ENCODE data around the gene PPP2R5C.
A peak's percentile ranks its signal among the peaks of the same experiment; 100 is the strongest.

Gene PPP2R5C

DNA sequence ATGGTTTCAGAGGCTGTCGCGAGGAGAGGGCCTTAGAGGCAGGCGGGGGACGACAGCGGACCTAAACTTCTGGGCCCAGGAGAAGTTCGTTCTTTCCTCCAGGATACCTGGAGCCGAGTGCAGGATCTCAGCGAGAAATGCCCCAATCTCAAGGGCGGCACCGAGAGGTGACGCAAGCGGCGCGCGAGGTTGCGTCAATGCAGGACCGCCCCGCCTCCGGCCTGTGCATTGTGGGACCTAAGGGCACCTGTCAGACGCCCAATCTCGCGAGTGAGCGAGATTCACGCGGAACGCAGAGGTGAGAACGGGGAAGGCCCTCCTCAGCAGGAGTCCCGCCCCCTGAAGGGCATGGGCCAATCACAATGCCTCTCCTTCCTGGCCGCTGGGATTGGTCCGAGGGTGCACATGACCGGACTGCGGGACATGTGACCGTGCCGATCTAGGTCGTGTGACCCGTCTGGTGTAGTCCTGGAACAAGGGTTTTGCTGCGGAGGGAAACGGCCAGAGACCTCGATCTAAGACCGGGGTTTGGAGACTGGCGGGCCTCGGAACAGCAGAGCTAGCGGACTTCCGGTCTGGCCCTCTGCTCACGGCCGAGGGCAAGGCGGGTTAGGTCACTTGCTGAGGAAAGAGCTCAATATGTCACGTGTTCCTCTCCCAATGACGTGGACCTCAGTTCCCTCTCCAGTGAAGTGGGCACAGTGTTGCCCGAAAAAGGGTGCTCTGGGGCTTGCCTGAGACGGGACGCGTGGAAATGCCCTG, 186.6 kb downstream of the PPP2R5C start (continued):
- no peak for TF ChIP-seq ZNF398 (tag by site-specific recombination; IDR thresholded peaks at IDR 0.05)
- TF ChIP-seq, protein P1, sequence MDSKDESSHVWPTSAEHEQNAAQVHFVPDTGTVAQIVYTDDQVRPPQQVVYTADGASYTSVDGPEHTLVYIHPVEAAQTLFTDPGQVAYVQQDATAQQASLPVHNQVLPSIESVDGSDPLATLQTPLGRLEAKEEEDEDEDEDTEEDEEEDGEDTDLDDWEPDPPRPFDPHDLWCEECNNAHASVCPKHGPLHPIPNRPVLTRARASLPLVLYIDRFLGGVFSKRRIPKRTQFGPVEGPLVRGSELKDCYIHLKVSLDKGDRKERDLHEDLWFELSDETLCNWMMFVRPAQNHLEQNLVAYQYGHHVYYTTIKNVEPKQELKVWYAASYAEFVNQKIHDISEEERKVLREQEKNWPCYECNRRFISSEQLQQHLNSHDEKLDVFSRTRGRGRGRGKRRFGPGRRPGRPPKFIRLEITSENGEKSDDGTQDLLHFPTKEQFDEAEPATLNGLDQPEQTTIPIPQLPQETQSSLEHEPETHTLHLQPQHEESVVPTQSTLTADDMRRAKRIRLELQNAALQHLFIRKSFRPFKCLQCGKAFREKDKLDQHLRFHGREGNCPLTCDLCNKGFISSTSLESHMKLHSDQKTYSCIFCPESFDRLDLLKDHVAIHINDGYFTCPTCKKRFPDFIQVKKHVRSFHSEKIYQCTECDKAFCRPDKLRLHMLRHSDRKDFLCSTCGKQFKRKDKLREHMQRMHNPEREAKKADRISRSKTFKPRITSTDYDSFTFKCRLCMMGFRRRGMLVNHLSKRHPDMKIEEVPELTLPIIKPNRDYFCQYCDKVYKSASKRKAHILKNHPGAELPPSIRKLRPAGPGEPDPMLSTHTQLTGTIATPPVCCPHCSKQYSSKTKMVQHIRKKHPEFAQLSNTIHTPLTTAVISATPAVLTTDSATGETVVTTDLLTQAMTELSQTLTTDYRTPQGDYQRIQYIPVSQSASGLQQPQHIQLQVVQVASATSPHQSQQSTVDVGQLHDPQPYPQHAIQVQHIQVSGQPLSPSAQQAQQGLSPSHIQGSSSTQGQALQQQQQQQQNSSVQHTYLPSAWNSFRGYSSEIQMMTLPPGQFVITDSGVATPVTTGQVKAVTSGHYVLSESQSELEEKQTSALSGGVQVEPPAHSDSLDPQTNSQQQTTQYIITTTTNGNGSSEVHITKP (tag by site-specific recombination; IDR thresholded peaks at IDR 0.05), result no peak; the same call in 1 of the 2 replicates
- TF ChIP-seq SALL2 (tag by site-specific recombination; IDR thresholded peaks at IDR 0.05; ENCODE audit: borderline replicate concordance), result no peak
- TF ChIP-seq ZSCAN30 (tag by site-specific recombination; IDR thresholded peaks at IDR 0.05), result peak; percentile 85; the same call in 1 of the 2 replicates
- TF ChIP-seq, protein P2, sequence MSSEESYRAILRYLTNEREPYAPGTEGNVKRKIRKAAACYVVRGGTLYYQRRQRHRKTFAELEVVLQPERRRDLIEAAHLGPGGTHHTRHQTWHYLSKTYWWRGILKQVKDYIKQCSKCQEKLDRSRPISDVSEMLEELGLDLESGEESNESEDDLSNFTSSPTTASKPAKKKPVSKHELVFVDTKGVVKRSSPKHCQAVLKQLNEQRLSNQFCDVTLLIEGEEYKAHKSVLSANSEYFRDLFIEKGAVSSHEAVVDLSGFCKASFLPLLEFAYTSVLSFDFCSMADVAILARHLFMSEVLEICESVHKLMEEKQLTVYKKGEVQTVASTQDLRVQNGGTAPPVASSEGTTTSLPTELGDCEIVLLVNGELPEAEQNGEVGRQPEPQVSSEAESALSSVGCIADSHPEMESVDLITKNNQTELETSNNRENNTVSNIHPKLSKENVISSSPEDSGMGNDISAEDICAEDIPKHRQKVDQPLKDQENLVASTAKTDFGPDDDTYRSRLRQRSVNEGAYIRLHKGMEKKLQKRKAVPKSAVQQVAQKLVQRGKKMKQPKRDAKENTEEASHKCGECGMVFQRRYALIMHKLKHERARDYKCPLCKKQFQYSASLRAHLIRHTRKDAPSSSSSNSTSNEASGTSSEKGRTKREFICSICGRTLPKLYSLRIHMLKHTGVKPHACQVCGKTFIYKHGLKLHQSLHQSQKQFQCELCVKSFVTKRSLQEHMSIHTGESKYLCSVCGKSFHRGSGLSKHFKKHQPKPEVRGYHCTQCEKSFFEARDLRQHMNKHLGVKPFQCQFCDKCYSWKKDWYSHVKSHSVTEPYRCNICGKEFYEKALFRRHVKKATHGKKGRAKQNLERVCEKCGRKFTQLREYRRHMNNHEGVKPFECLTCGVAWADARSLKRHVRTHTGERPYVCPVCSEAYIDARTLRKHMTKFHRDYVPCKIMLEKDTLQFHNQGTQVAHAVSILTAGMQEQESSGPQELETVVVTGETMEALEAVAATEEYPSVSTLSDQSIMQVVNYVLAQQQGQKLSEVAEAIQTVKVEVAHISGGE (tag by site-specific recombination; conservative IDR thresholded peaks at IDR 0.05; ENCODE audit: low read depth), result peak; percentile 59
- no peak for TF ChIP-seq ZNF521 (tag by site-specific recombination; IDR thresholded peaks at IDR 0.05)
- TF ChIP-seq ZNF785 (tag by site-specific recombination; IDR thresholded peaks at IDR 0.05), result no peak
- TF ChIP-seq ZNF514 (tag by site-specific recombination; IDR thresholded peaks at IDR 0.05), result no peak
- TF ChIP-seq ZNF2 (tag by site-specific recombination; IDR thresholded peaks at IDR 0.05), result peak; percentile 92
- TF ChIP-seq SCRT1 (tag by site-specific recombination; IDR thresholded peaks at IDR 0.05; ENCODE audit: borderline replicate concordance), result peak; percentile 99
- no peak for TF ChIP-seq ZNF211 (tag by site-specific recombination; IDR thresholded peaks at IDR 0.05; ENCODE audit: low read depth)
- peak; percentile 82; the same call in 1 of the 2 replicates for TF ChIP-seq HOXD13 (CRISPR knock-in tag; IDR thresholded peaks at IDR 0.05; ENCODE audit: borderline replicate concordance)
- peak; percentile 71 for TF ChIP-seq ZNF660 (tag by site-specific recombination; IDR thresholded peaks at IDR 0.05)
- TF ChIP-seq ZNF146 (tag by site-specific recombination; IDR thresholded peaks at IDR 0.05), result no peak; the same call in 1 of the 2 replicates
- peak; percentile 50; the same call in 1 of the 2 replicates for TF ChIP-seq TRIM28 (IDR thresholded peaks at IDR 0.05; ENCODE audit: borderline replicate concordance, low read length)
- TF ChIP-seq ZXDB (tag by site-specific recombination; IDR thresholded peaks at IDR 0.05), result peak; percentile 93
- TF ChIP-seq, protein P3, sequence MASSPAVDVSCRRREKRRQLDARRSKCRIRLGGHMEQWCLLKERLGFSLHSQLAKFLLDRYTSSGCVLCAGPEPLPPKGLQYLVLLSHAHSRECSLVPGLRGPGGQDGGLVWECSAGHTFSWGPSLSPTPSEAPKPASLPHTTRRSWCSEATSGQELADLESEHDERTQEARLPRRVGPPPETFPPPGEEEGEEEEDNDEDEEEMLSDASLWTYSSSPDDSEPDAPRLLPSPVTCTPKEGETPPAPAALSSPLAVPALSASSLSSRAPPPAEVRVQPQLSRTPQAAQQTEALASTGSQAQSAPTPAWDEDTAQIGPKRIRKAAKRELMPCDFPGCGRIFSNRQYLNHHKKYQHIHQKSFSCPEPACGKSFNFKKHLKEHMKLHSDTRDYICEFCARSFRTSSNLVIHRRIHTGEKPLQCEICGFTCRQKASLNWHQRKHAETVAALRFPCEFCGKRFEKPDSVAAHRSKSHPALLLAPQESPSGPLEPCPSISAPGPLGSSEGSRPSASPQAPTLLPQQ (tag by site-specific recombination; IDR thresholded peaks at IDR 0.05), result peak; percentile 73
- 0 out of 2 replicates have a peak, but pooled peaks have one; percentile 46 for TF ChIP-seq ZBTB48 (tag by site-specific recombination; IDR thresholded peaks at IDR 0.05)
- TF ChIP-seq, protein P4, sequence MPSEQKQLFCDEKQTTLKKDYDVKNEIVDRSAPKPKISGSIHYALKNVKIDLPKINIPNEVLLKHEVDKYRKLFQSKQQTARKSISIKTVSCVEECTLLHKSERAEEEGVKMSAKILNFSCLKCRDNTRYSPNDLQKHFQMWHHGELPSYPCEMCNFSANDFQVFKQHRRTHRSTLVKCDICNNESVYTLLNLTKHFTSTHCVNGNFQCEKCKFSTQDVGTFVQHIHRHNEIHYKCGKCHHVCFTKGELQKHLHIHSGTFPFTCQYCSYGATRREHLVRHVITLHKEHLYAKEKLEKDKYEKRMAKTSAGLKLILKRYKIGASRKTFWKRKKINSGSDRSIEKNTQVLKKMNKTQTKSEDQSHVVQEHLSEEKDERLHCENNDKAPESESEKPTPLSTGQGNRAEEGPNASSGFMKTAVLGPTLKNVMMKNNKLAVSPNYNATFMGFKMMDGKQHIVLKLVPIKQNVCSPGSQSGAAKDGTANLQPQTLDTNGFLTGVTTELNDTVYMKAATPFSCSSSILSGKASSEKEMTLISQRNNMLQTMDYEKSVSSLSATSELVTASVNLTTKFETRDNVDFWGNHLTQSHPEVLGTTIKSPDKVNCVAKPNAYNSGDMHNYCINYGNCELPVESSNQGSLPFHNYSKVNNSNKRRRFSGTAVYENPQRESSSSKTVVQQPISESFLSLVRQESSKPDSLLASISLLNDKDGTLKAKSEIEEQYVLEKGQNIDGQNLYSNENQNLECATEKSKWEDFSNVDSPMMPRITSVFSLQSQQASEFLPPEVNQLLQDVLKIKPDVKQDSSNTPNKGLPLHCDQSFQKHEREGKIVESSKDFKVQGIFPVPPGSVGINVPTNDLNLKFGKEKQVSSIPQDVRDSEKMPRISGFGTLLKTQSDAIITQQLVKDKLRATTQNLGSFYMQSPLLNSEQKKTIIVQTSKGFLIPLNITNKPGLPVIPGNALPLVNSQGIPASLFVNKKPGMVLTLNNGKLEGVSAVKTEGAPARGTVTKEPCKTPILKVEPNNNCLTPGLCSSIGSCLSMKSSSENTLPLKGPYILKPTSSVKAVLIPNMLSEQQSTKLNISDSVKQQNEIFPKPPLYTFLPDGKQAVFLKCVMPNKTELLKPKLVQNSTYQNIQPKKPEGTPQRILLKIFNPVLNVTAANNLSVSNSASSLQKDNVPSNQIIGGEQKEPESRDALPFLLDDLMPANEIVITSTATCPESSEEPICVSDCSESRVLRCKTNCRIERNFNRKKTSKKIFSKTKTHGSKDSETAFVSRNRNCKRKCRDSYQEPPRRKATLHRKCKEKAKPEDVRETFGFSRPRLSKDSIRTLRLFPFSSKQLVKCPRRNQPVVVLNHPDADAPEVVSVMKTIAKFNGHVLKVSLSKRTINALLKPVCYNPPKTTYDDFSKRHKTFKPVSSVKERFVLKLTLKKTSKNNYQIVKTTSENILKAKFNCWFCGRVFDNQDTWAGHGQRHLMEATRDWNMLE (tag by site-specific recombination; conservative IDR thresholded peaks at IDR 0.05; ENCODE audit: low read depth), result peak; percentile 58
- TF ChIP-seq ZNF449 (tag by site-specific recombination; IDR thresholded peaks at IDR 0.05), result 0 out of 2 replicates have a peak, but pooled peaks have one; percentile 7
- TF ChIP-seq ZNF677 (tag by site-specific recombination; IDR thresholded peaks at IDR 0.05), result no peak

All from HEK293 (cell line).